GM11168 (cell line): Measurements from ENCODE around the gene PLPP6.

Experiments
- in situ Hi-C: fragments of 300-500 bp; cut with MboI; formaldehyde crosslinking; loops from one replicate; pipeline ENCODE4 v1.12.0; 2022; ENCODE audit warnings: low sequenced_read_pairs; ENCODE audit not compliant: unreplicated experiment

PLPP6 gene

DNA sequence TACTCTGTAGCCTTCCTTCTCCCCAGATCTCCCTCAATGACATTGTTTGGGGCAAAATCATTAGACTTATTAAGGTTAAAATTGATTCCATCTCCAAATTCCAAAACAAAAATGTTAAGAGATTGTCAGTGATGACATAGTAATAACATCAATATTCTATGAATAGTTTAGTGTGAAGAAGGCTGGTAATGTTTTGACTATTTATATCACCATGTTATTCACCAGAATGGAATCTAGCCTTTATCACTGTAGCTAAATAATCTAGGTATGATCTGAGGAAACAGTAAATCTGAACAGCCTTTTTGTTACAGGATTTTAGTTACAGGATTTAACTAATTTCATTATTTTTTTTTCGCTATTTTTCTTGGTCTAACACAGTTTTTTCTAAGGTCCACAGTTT lies 929 bp upstream of the PLPP6 start:
- in situ Hi-C loops = no loop called here

DNA sequence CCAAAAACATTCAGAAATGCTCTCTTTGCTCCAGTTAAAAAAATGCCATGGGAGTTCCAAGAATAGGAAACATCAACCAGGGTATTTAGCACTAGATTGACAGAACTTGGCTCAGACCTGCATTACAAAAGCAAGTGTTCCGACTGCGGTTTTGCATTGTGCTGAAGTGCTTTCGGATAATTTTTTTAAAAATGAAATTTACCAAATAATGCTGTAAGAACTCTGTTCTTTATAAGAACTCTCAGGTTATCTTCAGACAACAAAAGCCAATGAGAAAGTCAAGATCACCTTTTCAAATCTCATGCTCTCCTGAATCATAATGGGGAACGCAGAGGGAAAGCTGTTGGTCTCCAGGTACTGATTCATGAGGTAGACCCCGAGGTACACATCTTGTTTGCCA lies 483 bp upstream of the PLPP6 start:
- in situ Hi-C loops = no loop called here

DNA sequence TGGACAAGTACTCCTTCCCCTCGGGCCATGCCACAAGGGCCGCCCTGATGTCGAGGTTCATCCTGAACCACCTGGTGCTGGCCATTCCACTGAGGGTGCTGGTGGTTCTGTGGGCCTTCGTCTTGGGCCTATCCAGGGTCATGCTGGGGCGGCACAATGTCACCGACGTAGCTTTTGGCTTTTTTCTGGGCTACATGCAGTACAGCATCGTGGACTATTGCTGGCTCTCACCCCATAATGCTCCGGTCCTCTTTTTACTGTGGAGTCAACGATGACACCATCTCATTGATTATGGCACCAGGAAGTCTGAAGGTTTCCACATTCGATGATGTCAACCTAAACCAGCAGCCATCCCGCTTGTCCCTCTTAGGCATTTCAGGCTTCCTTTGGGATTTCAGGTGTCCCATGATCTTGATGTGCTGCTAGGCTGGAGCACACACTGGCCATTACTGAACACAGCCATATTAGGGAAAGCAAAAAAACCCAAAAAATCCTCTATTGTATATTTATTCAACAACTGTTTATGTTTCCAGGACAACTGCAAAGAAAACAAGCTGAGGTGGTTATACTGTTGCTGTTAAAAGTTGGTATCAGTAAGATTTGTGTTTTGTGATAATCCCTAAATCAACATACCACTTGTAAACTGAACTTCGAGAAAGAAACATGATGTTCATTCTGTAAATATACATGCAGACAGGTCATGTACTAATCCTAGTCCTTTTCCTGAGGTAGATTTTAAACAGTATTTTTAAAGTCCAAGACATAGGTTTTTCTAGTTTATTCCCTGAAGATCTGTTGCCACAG lies 1.1 kb downstream of the PLPP6 start:
- in situ Hi-C loops = no loop called here

DNA sequence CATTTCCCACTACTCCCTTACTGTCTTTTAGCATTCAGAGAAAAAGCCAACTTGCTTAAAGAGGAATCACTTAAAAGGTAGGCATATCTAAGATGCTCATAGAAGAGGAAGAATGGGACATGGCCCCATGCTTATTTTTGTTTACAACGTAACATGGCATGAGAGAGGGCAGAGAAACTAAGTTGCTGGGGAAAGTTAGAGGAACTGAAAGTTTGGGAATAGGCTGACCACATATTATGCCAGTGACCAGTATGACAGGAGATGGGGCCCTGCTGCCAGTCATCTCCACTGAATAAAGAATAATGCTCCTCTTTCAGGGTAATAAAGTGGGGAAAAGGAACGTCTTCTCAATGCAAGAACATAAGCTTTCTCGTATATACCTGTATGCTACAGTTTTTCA lies 1.9 kb downstream of the PLPP6 start:
- in situ Hi-C loops = no loop called here

DNA sequence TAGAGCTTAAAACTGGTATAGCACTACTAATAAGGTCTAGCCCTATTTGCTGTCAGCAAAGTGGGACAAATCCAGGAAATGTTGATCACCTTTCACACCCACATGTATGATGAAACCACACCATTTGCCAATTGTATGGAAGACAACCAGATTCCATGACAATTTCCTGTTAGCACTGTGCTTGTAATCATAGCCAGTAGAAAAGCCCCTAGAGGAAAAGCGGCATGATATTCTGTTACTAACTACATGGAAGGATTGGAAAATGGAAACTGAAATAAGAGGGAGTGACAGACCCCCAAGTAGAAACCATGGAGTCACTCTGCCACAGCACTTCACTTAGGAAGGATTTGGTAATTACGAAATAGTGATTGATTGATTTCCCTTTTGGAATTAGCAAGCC lies 3.3 kb downstream of the PLPP6 start:
- in situ Hi-C loops = no loop called here

DNA sequence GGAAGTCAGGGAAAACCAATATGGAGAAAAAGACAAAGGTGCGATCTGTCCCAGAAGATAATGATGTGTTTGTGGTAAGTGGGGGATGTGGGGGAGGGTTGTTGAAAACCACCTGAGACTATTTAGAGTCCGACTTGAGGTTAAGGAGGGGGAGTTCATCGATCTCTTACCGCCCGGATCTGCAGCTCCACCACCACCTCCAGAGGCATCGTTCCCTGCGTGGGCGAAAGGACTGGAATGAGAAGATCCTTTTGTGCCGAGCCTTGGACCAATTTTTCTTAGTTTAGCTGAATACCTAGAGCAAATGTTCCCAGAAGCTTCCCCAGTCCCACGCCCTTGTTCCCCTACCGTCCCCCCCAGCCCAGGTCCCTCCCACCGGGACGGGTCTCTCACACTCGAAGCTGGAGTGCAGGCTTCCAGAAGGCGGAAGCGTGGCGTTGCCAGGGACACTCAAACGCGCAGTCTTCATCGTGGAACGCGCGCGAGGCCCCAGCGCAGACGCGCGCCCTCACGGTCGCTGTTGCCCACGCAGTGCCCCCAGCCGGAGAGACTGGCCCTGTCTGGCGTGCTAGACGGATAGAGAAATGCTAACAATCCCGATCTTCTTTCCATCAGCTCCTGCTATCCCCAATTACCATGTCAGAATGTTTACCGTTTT lies 4.1 kb downstream of the PLPP6 start, which contains the start of gene SPATA6L:
Gene SPATA6L (minus strand): TSS at position 439 of the 658 bp plus-strand sequence. CDS start 230 bp downstream, at position 209.
- in situ Hi-C loops = no loop called here

DNA sequence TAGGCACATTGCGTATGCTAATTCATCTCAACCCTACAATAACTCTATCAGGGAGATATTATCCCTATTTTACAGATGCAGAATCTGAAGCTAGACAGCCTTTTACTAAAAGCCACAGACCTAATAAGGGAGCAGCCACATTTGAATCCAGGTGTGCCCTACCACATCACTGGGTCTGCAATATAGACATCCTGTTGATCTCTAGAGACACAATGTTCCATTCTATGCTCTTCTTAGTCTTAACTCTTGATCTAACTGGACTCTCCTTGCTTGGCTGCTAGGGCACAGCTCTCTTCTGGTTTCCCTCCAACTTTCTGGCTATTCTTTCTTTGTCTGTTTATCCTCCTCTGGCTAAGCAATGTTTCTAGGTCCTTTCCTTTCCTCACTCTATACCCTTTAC lies 5.6 kb downstream of the PLPP6 start:
- in situ Hi-C loops = no loop called here

DNA sequence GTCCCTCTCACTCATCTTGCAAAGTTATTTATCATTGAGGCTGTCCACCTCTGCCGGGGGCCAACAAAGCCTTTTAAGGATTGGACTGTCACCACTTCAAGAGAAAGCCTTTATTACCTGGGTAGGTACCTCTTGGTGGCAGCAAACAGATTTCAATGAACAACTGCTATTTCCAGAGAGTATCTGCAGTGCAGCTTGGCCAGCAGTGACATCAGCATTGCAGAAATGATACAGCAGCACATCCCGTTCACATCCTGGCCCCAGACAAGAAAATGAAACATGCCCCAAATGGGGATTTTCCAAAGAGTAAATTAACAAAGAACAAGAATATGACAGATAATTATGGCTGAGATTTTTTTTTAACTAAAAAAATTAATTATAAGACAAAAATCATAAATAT lies 6.5 kb downstream of the PLPP6 start:
- in situ Hi-C loops = no loop called here

DNA sequence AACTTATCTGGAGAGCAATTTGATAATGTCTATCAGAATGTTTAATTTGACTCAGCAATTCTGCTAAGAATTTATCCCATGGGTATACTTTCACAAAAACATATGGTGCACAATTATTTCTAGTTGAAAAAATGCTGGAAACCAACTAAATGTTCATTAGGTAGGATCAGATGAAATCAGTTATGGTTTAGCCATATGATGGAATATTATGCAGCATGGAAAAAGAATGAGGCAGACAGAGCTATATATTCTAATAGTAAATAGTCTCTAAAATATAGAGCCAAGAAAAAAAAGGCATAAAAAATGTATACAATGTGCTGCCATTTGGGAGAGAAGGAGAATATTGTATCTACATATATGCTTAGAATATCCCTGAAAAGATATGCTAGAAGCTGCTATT lies 7.8 kb downstream of the PLPP6 start:
- in situ Hi-C loops = no loop called here

DNA sequence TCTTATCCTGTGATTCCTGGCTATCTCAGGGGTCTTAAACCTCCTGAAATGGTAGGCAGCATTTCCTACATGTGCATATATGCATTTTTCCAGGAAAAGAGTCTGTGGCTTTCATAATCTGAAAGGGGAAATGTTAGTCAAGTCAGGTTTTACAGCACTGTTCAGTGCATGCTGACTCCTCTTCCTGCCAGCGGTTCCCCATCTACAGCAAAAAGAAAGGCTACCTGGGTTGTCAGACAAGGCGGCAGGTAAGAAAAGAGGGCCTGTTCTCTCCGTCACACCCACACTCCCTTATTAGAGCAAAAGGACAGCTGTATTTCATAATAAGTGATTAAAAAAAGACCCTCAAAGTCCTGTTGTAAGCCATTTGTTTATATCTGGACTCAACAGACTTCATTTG lies 8.5 kb downstream of the PLPP6 start:
- in situ Hi-C loops = no loop called here

DNA sequence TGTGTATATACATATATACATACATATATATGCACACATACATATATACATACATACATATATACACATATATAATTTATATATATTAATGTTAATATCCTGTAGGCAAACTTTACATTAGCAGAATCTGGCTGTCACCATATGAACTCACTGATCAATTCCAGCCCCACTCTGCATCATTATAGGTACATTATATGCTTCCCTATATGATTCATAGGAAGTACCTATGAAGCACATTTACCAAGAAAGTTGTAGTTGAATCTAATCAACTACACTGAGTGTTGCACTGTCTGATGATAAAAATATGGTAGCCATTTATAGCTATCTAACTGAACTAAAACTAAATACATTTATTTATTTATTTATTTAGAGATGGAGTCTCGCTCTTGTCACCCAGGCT lies 9.6 kb downstream of the PLPP6 start:
- in situ Hi-C loops = no loop called here

DNA sequence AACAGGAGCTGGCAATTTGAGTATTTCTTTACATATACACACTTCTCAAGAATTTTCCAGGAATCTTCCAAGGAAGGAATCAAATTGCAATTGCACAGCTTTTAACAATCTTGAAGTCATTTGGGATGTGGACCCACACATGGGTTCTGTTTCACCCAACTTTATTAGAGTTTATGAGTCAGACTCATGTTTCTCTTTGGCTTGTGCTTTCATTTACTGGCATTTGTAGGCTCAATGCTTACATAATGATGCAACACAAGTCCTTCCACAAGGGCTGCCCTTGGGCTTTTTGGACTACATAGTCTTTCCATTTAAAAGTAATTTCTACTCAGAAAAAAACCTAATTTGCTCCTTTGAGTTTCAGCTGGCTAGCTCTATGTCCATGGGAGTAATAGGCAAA lies 12.7 kb downstream of the PLPP6 start:
- in situ Hi-C loops = no loop called here

DNA sequence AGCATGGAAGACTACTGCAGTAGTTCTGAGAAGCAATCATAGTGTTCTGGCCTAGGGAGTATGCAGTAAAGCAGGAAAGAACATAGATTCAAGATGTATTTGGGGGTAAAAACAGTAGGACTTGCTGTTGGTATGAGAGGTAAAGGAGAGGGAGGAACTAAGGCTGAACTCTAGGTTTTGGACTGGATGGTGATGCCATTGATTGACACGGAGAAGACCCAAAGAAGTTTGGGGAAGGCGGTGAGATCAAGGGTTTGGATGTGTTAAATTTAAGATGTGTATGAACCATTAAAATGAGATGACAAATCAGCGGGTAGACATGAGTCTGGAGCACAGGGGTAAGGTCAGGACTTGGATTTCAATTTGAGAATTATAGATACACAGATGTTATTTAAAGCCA lies 15.3 kb downstream of the PLPP6 start:
- in situ Hi-C loops = no loop called here

DNA sequence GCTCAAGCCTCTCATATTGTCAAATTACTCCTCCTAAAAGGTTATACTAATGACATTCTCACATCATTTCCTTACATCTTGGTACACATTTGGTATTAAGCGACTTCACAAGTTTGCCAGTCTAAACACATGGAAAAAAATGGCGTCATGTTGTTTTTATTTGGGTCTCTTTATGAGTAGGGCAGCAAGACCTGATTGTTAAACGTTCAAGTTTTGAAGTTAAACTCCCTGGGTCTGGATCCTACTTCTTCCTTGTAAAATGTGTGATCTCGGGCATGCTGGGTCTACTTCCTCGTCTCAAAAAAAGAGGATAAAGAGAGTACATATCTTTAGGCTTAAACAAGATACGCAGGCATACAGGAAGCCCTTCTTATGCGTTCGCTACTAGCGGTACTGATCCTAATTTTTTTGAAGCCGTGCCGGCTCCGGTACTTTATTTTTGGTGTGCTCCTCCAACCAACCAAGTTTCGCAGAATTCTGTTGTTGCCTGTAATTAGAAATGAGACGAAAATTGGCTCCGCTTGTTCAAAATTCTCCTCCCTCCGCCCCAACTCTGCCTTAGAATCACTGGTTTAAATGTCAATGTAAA lies 16.7 kb downstream of the PLPP6 start:
- in situ Hi-C loops = no loop called here

DNA sequence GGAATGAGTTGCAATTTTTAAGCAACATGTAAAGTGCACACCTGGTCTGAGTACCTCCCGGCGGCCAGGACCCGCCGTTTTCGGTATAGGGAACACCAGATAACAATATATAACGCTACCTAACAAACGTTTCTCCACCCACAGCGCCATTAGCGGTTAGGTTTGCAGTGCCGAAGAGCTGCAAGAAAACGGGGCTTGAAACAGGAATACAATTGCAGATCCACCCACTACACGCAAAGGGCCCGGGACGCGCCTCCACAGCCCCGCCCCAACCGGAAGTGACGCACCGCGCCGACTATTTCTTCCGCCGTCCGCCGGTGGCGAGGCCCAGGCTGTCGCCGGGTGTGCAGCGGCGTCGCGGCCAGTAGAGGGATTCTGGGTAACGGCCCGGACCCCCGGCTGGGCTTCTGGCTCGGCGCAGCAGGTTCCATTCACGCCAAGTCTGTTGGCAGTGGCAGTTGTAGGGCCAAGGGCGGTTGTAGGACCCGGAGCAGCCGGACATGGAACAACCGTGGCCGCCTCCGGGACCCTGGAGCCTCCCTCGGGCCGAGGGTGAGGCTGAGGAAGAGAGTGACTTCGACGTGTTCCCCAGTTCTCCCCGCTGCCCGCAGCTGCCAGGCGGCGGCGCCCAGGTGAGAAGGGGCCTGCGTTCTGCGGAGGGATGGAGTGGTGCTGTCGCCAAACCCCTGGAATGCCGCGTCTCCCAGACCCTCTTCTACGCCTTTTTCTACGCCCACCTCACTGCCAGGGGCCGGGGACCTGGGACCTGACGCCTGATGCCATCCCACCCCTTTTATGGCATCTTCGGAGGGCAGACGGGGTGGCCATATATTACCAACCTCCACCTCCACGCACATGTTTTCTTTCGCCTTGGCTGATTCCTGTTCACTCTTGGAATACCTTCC lies 17.4 kb downstream of the PLPP6 start, which contains the start of gene CDC37L1:
Gene CDC37L1 (plus strand): TSS at position 302 of the 905 bp plus-strand sequence. CDS start 199 bp downstream, at position 501.
- in situ Hi-C loops = no loop called here

DNA sequence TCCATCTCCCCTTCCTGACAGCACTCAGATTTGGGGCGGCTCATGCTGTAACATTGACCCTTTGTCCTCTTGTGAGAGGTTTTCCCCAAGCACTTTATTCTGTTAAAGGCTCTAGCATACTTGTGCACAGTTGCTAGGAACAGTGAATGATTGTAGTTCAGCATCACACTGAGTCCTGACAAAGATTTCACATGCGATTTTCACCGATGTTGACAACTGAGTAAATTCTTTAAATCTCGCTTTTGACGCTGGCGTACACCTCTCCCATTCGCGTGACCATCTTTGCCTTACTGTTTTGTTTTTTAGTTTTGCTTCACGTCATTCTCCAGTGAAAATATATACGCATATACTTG lies 18.1 kb downstream of the PLPP6 start:
- in situ Hi-C loops = no loop called here

DNA sequence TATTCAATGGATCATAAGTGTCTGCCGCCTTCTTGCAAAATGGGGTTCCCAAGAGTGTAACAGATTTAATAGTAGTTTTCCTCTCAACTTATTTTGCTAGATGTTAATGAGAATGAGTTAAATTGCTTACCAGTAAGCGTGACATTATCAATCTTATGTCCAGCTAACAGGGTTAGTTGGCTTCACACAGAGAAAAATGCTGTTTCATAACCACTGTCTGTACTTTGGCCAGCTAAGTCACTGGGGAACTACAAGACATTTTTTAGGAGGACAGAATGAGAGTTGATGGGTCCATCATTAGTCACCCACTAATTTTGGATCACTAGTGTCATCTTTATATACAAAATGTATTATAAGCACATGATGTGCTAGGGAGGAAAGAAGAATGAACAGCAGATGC lies 18.7 kb downstream of the PLPP6 start:
- in situ Hi-C loops = no loop called here

DNA sequence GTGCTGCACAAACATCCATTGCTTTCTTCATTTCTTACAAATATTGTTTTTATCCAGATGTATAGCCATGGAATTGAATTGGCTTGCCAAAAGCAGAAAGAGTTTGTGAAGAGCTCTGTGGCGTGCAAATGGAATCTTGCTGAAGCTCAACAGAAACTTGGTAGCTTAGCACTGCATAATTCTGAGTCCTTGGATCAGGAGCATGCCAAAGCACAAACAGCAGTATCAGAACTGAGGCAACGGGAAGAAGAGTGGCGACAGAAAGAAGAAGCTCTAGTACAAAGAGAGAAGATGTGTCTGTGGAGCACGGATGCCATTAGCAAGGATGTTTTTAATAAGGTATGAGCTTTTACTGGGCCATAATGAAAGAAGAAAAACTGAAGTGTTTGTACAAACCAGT lies 22.7 kb downstream of the PLPP6 start:
- in situ Hi-C loops = no loop called here

DNA sequence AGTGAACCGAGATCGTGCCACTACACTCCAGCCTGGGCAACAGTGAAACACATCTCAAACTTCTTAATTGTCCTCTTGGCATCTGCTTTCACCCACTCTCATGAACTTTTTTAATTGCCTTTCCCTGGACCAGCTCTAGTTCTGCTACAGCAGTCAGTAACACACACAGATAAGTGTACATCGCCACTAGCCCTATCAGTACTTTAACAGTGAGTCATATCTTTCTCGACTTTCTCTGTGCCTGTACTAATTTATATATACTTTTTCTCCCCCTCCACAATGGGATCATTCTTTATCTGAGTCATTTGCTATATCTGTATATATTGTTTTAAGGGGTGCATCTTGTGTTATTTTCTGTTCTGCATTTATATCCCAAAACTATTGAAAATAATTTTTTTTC lies 24.0 kb downstream of the PLPP6 start:
- in situ Hi-C loops = no loop called here

DNA sequence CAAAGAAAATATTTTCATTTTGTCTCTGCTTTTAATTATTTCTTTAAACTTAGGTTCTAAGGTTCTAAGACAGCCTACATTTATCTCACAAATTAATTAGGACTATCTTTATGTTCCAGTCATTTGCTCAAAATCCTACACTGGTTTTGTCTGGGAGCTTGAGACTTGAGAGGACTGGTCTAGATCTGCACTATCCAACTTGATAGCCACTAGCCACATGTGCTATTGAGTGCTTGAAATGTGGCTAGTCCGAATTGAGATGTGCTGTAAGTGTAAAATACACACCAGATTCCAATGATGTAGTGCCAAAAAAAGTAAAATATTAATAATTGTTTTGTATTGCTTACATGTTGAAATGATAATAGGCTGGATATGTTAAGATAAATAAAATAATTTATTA lies 24.5 kb downstream of the PLPP6 start:
- in situ Hi-C loops = no loop called here

DNA sequence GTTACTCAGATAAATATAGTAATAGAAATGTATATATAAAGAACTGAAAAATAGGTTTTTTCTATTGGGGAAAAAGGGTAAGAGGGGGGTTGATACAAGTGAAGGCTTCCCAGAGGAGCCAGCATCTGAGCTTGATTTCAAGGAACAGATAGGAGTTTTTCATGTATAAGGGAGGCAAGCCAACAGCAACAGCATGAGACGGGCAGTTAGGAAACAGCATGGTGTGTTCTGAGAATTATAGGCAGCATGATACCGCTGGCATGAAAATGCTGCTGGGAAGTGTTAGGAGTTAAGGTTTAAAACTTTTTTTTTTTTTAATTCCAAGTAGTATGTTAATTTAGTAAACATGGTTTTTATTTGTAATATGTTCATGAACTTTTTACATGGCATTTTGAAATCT lies 26.9 kb downstream of the PLPP6 start:
- in situ Hi-C loops = no loop called here
